Measurements from ENCODE around the gene EPC2. TPM values are rescaled to one million over a fixed set of nuclear protein-coding genes. Genes with fewer than 3 reads are reported as not detected.

The EPC2 gene
- total and polyA plus RNA-seq, 3 donors from 2014 or later: 22.5 to 53.1 (median 41.7) TPM

DNA sequence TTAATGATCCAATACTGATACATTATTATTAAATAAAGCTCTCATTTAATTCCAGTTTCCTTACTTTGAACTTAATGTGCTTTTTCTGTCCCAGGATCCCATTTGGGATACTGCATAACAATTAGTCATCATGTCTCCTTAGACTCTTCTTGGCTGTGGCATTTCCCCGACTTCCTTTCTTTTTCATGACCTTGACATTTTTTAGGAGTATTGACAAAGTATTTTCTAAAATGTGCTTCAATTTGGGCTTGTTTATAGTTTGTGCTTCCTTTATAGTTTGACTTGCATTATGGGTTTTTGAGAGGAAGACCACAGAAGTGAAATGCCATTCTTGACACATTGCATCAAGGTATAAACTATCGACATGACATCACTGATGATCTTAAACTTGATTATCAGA is 184.4 kb downstream of the EPC2 start:
- 60 to 69% methylated on average over 2 of the region's 2 CpGs for WGBS, 2 donors
- TF ChIP-seq, protein P1, sequence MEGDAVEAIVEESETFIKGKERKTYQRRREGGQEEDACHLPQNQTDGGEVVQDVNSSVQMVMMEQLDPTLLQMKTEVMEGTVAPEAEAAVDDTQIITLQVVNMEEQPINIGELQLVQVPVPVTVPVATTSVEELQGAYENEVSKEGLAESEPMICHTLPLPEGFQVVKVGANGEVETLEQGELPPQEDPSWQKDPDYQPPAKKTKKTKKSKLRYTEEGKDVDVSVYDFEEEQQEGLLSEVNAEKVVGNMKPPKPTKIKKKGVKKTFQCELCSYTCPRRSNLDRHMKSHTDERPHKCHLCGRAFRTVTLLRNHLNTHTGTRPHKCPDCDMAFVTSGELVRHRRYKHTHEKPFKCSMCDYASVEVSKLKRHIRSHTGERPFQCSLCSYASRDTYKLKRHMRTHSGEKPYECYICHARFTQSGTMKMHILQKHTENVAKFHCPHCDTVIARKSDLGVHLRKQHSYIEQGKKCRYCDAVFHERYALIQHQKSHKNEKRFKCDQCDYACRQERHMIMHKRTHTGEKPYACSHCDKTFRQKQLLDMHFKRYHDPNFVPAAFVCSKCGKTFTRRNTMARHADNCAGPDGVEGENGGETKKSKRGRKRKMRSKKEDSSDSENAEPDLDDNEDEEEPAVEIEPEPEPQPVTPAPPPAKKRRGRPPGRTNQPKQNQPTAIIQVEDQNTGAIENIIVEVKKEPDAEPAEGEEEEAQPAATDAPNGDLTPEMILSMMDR (IDR thresholded peaks at IDR 0.05): no peak
- TF ChIP-seq POLR2A (IDR thresholded peaks at IDR 0.05): no peak
- no peak for DNase-seq
- intact Hi-C loops (cut with DNase I; ENCODE audit: low total_unique reads): no loop called here
- Histone ChIP-seq H3K27ac (no peak overlapping the region), H3K9me3 (no peaks in the 10 kb centered on the region), H3K36me3 (ENCODE audit: low read depth, missing control alignments) (no peaks in the 10 kb centered on the region), H3K4me3 (no peak overlapping the region), H3K27me3 (no peaks in the 10 kb centered on the region), H3K4me1 (no peaks in the 10 kb centered on the region)

DNA sequence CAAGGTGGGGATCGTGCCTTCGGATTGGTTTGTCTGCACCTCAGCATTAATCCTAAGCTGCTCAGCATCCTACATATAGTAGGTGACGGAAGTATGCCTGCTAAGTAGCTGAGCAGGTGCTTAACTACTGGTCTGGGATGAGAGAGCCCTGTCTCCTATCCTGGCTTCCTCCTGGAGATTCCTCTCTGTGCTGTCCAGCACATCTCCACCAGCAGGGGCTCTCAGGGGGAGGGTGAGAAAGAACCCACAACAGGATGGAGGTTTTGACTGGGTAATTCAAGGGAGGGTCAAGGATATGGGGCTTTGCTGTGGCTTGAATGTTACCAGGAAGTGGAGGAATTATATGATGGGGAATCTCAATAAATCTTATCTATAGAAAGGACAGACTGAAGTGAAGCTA is 185.1 kb downstream of the EPC2 start:
- WGBS, 2 donors: 83 to 92% methylated on average over 2 to 3 of the region's 3 CpGs

DNA sequence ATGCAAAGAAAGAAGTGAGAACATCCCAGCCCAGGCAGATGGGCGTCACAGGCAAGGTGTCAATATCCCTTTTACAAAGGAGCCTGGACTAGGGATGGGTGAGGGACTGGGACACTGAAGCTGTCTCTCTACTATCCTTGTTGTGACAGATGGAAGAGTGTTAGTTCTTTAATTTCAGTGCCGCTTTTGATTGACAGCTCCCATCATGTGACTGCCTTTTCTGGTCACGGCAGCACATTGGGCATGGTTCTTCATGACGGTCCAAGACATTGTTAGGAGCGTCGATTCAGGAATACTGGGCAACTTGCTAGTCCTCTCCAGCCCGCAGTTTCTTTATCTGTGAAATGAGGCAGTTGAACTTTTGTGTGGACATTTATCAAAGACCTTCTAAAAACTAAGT is 188.1 kb downstream of the EPC2 start:
- intact Hi-C loops (cut with DNase I; ENCODE audit: low total_unique reads): no loop called here
- no peak for DNase-seq
- Histone ChIP-seq H3K9me3 (no peaks in the 10 kb centered on the region), H3K27me3 (no peaks in the 10 kb centered on the region), H3K36me3 (ENCODE audit: low read depth, missing control alignments) (no peaks in the 10 kb centered on the region), H3K4me1 (no peaks in the 10 kb centered on the region), H3K4me3 (no peak overlapping the region), H3K27ac (no peak overlapping the region)
- WGBS, 2 donors: 81 to 94% methylated on average over 7 of the region's 7 CpGs
- TF ChIP-seq POLR2A (IDR thresholded peaks at IDR 0.05): no peak
- TF ChIP-seq, protein P1 (IDR thresholded peaks at IDR 0.05): no peak

More for the DNA sequence above, 185.1 kb downstream of the EPC2 start:
- no peaks in the 10 kb centered on the region for H3K36me3 ChIP-seq (ENCODE audit: low read depth, missing control alignments)
- intact Hi-C loops (cut with DNase I; ENCODE audit: low total_unique reads): no loop called here
- TF ChIP-seq, protein P1 (IDR thresholded peaks at IDR 0.05): no peak
- TF ChIP-seq POLR2A (IDR thresholded peaks at IDR 0.05): no peak
- DNase-seq: no peak
- H3K4me1 ChIP-seq: no peaks in the 10 kb centered on the region
- no peak overlapping the region for H3K4me3 ChIP-seq
- no peaks in the 10 kb centered on the region for H3K27me3 ChIP-seq
- H3K27ac ChIP-seq: no peak overlapping the region
- H3K9me3 ChIP-seq: no peaks in the 10 kb centered on the region

Small RNA genes within 50 kb of the gene (small RNA-seq; reads per million reads assigned to genes)
- gene RNU2-9P (0 to 0.18 reads per million in 2 donors), gene RPS29P8 (0 reads per million in 2 donors)

Other genes with a start within 250 kb of the EPC2 start
- gene KIF5C, start 230.5 kb downstream of the EPC2 start, total RNA-seq: 100 to 1,000 TPM; 146 to 159 TPM
- gene KIF5C, start 230.5 kb downstream of the EPC2 start, polyA plus RNA-seq (ENCODE audit: insufficient read depth, low read depth, low replicate concordance): 57.0 TPM

Measured in testis (tissue), 3 donors.